NCI-H1694 treated with DMSO at 0.1 percent for 48 hours (cell line): ENCODE measurements around the gene WDR76.
"Not testable (repeated sequence)": the region's sequence is repeated elsewhere in the genome, so short reads cannot be mapped to it uniquely, and the experiment has no call there.

ENCODE experiments used
- DNase-seq: peaks from one replicate; lab custom pipeline; 2025; lab: John Stamatoyannopoulos, UW

WDR76 gene

GRCh38 chr15:43826508-43827341, at the start of gene WDR76:
WDR76 (plus strand) TSS chr15:43827002; CDS start chr15:43827033, 31 bp downstream.
- DNase-seq: peak; percentile 58

- DNase-seq: peak; percentile 87
Observed at GRCh38 chr15:43777267-43777914, 49.4 kb upstream of the WDR76 start.

GRCh38 chr15:43779016-43779415, 47.8 kb upstream of the WDR76 start:
- no peak for DNase-seq

GRCh38 chr15:43789409-43789808, 37.4 kb upstream of the WDR76 start:
- no peak for DNase-seq

GRCh38 chr15:43791993-43792760, 34.6 kb upstream of the WDR76 start, which contains the start of gene SERF2:
SERF2 (plus strand) TSS chr15:43792320; CDS start chr15:43792377, 57 bp downstream.
- DNase-seq: peak; percentile 94

- DNase-seq: no peak
Observed at GRCh38 chr15:43792761-43793476, 33.9 kb upstream of the WDR76 start.

GRCh38 chr15:43793647-43794046, 33.2 kb upstream of the WDR76 start:
- DNase-seq: no peak

- no peak for DNase-seq
Observed at GRCh38 chr15:43794269-43795037, 32.3 kb upstream of the WDR76 start.

GRCh38 chr15:43795197-43795596, 31.6 kb upstream of the WDR76 start:
- DNase-seq: no peak

- no peak for DNase-seq
Observed at GRCh38 chr15:43795997-43796396, 30.8 kb upstream of the WDR76 start.

GRCh38 chr15:43796566-43796965, 30.2 kb upstream of the WDR76 start:
- DNase-seq: no peak

- peak; percentile 1 for DNase-seq
Observed at GRCh38 chr15:43799209-43799944, 27.4 kb upstream of the WDR76 start.

GRCh38 chr15:43799945-43800285, 26.9 kb upstream of the WDR76 start, which contains the start of gene SERINC4:
SERINC4 (minus strand) TSS chr15:43800220; CDS start chr15:43799986, 234 bp downstream.
- DNase-seq: no peak

- peak; percentile 42 for DNase-seq
Observed at GRCh38 chr15:43800286-43801141, 26.3 kb upstream of the WDR76 start, which contains the start of gene HYPK. HYPK (plus strand) TSS chr15:43800599; CDS start chr15:43800623, 24 bp downstream.

- DNase-seq: not testable (repeated sequence)
Observed at GRCh38 chr15:43802676-43803075, 24.1 kb upstream of the WDR76 start.

- no peak for DNase-seq
Observed at GRCh38 chr15:43808435-43808950, 18.3 kb upstream of the WDR76 start.

GRCh38 chr15:43808960-43809678, 17.7 kb upstream of the WDR76 start:
- DNase-seq: no peak

- DNase-seq: not testable (repeated sequence)
Observed at GRCh38 chr15:43815064-43815463, 11.7 kb upstream of the WDR76 start.
